ENCODE measurements around the gene MBD5.

MBD5 gene

DNA sequence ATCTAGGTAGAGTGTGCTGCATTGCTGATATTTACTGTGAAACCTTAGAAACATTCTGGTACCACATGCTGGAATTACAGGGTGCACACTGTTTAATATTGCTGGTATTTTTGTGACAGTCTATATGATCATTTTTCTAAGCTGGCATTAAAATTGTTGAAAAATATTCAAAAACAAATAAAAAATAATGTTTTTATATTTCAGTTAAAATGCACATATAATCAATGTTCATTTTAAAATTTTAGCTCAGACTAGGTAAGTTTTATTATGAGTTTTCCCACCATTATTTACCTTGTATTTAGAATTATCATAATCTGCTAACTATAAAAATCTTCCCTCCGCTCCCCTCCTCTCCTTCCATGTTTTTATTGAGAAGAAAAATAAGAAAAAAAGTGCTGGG, 339.8 kb downstream of the MBD5 start:
- Mint-ChIP-seq H3K4me3 (no peak overlapping the region), H3K27ac (no peak overlapping the region), H3K36me3 (peaks cover 29% of the 10 kb centered on the region), H3K4me1 (peaks cover 2% of the 10 kb centered on the region), H3K9me3 (peaks cover 14% of the 10 kb centered on the region), H3K27me3 (no peaks in the 10 kb centered on the region)
- no peak for DNase-seq (ENCODE audit: low spot score in 2 of 2)
- ATAC-seq (ENCODE audit: low read depth) = no peak

DNA sequence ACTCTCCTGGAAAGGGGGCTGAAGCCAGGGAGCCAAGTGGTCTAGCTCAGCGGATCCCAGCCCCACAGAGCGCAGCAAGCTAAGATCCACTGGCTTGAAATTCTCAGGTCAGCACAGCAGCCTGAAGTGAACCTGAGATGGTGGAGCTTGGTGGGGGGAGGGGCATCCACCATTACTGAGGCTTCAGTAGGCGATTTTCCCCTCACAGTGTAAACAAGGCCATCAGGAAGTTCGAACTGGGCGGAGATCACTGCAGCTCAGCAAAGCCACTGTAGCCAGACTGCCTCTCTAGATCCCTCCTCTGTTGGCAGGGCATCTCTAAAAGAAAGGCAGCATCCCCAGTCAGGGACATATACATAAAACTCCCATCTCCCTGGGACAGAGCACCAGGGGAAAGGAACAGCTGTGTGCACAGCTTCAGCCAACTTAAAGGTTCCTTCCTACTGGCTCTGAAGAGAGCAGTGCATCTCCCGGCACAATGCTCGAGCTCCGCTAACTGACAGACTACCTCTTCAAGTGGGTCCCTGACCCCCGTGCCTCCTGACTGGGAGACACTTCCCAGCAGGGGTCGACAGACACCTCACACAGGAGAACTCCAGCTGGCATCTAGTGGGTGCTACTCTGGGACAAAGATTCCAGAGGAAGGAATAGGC, 341.4 kb downstream of the MBD5 start:
- Mint-ChIP-seq H3K4me3 (no peak overlapping the region), H3K27me3 (no peaks in the 10 kb centered on the region), H3K27ac (no peak overlapping the region), H3K4me1 (peaks cover 2% of the 10 kb centered on the region), H3K36me3 (peaks cover 25% of the 10 kb centered on the region), H3K9me3 (peaks cover 12% of the 10 kb centered on the region)
- ATAC-seq (ENCODE audit: low read depth) = no peak
- DNase-seq (ENCODE audit: low spot score in 2 of 2) = no peak

DNA sequence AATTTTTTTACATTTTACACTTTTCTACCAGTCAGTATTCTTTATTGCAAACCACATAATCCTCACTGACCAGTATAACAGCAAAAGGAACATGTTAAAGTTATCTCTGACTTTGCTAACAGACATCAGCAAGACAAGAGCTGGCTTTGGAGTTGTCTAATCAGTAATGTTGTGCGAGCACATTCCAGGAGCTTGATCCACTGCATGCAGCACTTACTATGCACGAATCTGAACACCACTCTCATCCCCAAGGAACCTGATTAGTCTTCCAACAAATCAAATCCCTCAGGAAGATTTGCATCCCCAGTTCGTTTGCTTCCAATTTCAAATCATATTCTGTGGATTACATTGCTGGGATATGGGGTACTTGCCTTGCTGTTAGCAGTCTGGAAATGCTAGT, 354.3 kb downstream of the MBD5 start:
- Mint-ChIP-seq H3K4me1 (peaks cover 2% of the 10 kb centered on the region), H3K9me3 (no peaks in the 10 kb centered on the region), H3K4me3 (no peak overlapping the region), H3K27ac (no peak overlapping the region), H3K27me3 (no peaks in the 10 kb centered on the region), H3K36me3 (peaks cover 4% of the 10 kb centered on the region)
- ATAC-seq (ENCODE audit: low read depth) (no peak), DNase-seq (ENCODE audit: low spot score in 2 of 2) (no peak)

DNA sequence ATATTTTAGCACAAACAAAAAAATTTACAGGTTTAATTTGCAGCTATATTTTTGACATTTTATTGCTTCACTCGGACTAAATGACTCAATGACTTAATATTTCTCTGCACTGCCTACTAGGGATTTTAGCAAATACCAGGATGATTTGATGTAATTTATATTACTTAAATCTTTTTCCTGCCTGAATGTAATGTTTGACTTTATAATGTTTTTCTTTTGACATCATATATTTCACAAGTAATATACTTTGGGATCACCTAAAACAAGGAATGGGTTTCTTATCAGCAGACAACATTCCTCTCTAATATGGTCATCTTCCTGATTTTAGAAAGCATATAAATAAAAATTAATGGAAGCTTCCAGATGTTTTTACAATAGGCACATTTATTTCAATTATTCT, 370.4 kb downstream of the MBD5 start:
- peaks cover 5% of the 10 kb centered on the region for H3K9me3 Mint-ChIP-seq
- no peak overlapping the region for H3K27ac Mint-ChIP-seq
- H3K4me1 Mint-ChIP-seq = peaks cover 5% of the 10 kb centered on the region
- no peak for ATAC-seq (ENCODE audit: low read depth)
- peaks cover 13% of the 10 kb centered on the region for H3K36me3 Mint-ChIP-seq
- no peak for DNase-seq (ENCODE audit: low spot score in 2 of 2)
- H3K27me3 Mint-ChIP-seq = no peaks in the 10 kb centered on the region
- no peak overlapping the region for H3K4me3 Mint-ChIP-seq

DNA sequence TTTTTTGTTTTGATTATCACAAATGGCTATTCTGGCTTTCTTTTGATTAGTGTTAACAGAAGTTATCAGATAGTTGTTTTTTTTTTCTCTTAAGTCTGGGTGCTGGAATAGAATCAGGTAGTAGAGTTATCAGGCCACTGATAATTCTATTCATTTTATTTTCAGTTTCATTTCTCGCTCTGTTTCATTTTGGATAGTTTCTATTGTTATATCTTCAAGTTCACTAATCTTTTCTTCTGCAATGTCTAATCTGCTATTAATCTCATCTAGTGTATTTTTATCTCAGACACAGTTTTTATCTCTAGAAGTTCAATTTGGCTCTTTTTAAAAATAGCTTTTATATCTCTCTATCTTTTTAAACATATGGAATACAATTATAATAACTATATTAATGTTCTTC, 381.9 kb downstream of the MBD5 start:
- Mint-ChIP-seq H3K4me1 (peaks cover 9% of the 10 kb centered on the region), H3K27ac (no peak overlapping the region)
- no peak for ATAC-seq (ENCODE audit: low read depth)

DNA sequence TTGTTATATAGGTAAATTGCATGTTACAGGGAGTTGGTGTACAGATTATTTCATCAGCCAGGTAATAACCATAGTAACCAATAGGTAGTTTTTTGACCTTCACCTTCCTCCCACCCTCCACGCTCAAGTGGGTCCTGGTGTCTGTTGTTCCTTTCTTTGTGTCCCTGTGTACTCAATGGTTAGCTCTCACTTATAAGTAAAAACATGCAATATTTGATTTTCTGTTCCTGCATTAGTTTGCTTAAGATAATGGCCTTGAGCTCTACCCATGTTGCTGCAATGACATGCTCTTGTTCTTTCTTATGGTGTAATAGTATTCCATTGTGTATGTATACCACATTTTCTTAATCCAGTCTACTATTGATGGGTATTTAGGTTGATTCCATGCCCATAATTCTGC, 390.0 kb downstream of the MBD5 start:
- DNase-seq (ENCODE audit: low spot score in 2 of 2) (no peak), ATAC-seq (ENCODE audit: low read depth) (no peak)
- peaks cover 6% of the 10 kb centered on the region for H3K4me1 Mint-ChIP-seq
- peaks cover 16% of the 10 kb centered on the region for H3K9me3 Mint-ChIP-seq
- H3K4me3 Mint-ChIP-seq = no peak overlapping the region
- peaks cover 36% of the 10 kb centered on the region for H3K36me3 Mint-ChIP-seq
- no peaks in the 10 kb centered on the region for H3K27me3 Mint-ChIP-seq
- H3K27ac Mint-ChIP-seq = no peak overlapping the region

More for the DNA sequence above, 381.9 kb downstream of the MBD5 start:
- no peak for DNase-seq (ENCODE audit: low spot score in 2 of 2)
- H3K27me3 Mint-ChIP-seq = no peaks in the 10 kb centered on the region
- H3K4me3 Mint-ChIP-seq = no peak overlapping the region
- peaks cover 5% of the 10 kb centered on the region for H3K9me3 Mint-ChIP-seq
- H3K36me3 Mint-ChIP-seq = peaks cover 25% of the 10 kb centered on the region

DNA sequence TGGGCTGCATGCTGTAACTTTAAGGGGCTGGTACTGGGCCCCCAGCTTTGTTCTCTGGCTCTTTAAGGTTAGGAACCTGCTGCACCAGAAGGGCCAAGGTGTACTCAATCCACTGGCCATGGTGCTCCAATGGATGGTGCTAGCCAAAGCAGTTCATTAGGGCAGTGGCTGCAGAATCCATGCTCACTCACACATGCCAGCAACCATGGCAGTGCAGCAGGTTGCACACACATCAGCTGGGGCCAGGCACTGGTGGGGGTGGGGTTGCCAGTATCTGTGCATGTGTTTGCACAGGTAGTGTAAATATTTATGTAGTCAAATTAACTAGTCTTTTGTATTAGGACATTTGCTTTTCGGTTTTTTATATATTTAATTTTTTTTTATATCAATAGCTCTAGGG, 395.4 kb downstream of the MBD5 start:
- ATAC-seq (ENCODE audit: low read depth) (no peak), DNase-seq (ENCODE audit: low spot score in 2 of 2) (no peak)
- H3K4me3 Mint-ChIP-seq = no peak overlapping the region
- H3K27me3 Mint-ChIP-seq = no peaks in the 10 kb centered on the region
- peaks cover 33% of the 10 kb centered on the region for H3K36me3 Mint-ChIP-seq
- peaks cover 2% of the 10 kb centered on the region for H3K4me1 Mint-ChIP-seq
- H3K27ac Mint-ChIP-seq = no peak overlapping the region
- H3K9me3 Mint-ChIP-seq = peaks cover 18% of the 10 kb centered on the region

DNA sequence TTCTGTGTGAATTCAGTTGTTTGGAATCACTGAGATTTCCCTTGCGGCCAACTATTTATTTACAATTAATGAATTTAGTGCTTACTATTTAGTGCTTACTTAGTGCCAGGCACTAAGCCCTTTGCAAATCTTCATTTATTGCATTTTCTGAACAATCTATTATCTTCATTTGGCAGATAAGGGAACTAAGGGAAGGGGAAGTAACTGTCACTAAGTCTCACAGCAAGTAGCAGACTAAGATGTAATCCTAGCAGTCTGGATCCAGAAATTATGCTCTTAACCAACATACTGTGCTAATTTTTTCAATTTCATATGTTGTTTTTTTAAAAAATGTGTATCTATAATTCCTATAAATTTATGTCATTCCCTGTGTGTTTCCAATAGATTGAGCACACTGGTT, 409.2 kb downstream of the MBD5 start:
- Mint-ChIP-seq H3K27me3 (no peaks in the 10 kb centered on the region), H3K4me1 (peaks cover 7% of the 10 kb centered on the region), H3K9me3 (peaks cover 11% of the 10 kb centered on the region), H3K36me3 (peaks cover 10% of the 10 kb centered on the region), H3K27ac (no peak overlapping the region), H3K4me3 (no peak overlapping the region)
- no peak for ATAC-seq (ENCODE audit: low read depth)
- no peak for DNase-seq (ENCODE audit: low spot score in 2 of 2)

DNA sequence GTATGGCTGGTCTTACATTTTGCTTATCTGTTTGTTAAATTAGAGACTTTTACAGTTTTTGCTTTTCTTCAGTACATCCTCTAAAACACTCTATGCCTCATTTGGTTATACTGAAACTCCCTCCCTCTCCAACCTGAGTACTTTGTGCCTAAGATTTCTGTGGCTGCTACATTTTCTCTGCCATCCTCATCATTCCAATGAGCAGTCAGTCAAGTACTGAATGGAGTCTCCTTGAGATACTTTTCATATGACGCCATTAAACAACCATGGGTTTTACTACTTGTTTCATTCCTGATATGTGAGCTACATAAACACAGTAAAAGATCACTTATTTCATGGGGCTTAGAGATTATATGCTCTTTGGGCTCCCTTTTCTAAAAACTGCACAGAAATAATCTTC, 427.0 kb downstream of the MBD5 start:
- Mint-ChIP-seq H3K36me3 (peaks cover 2% of the 10 kb centered on the region), H3K9me3 (no peaks in the 10 kb centered on the region), H3K4me1 (no peaks in the 10 kb centered on the region), H3K4me3 (no peak overlapping the region), H3K27ac (no peak overlapping the region), H3K27me3 (no peaks in the 10 kb centered on the region)
- DNase-seq (ENCODE audit: low spot score in 2 of 2) (no peak), ATAC-seq (ENCODE audit: low read depth) (no peak)

DNA sequence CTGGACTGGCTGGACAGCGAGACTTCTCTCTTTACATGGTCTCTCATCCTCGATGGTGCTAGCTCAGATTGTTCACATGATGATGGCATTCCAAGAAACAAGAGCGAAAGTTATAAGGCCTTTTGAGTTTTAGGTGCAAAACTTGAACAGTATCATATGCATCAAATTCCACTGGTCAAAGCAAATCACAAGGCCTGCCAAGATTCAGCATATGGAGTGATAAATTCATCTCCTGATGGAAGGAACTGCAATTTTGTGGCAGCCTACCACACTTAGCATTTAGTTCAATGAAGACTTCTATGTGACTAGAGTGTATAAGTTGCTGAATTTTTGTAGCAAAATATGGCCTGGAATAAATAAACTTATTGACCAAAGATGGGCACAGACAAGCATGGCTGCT, 429.6 kb downstream of the MBD5 start:
- ATAC-seq (ENCODE audit: low read depth) = no peak
- no peak for DNase-seq (ENCODE audit: low spot score in 2 of 2)
- no peaks in the 10 kb centered on the region for H3K27me3 Mint-ChIP-seq
- no peaks in the 10 kb centered on the region for H3K4me1 Mint-ChIP-seq
- no peak overlapping the region for H3K4me3 Mint-ChIP-seq
- H3K27ac Mint-ChIP-seq = no peak overlapping the region
- H3K9me3 Mint-ChIP-seq = no peaks in the 10 kb centered on the region
- H3K36me3 Mint-ChIP-seq = peaks cover 2% of the 10 kb centered on the region

DNA sequence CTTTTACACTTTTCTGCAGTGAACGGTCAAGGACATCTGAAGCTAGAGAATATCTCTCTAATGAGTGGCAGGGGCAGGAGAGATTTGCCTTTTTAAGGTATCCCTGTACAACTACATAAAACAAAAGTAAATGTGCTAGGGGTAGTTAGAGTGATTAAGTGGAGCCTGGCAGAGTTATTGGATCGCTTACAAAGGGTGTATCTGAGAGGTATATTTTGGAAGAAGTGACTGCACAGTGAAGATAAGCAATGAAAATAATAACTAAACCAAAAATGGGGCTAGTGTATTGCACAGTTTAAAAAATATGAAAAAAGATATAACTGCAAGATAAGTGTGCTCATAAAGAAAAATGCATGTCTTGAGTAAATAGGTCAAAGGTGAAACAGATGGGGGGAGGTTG, 430.2 kb downstream of the MBD5 start:
- no peaks in the 10 kb centered on the region for H3K27me3 Mint-ChIP-seq
- H3K4me3 Mint-ChIP-seq = no peak overlapping the region
- no peaks in the 10 kb centered on the region for H3K9me3 Mint-ChIP-seq
- H3K27ac Mint-ChIP-seq = no peak overlapping the region
- H3K4me1 Mint-ChIP-seq = no peaks in the 10 kb centered on the region
- H3K36me3 Mint-ChIP-seq = peaks cover 2% of the 10 kb centered on the region
- no peak for DNase-seq (ENCODE audit: low spot score in 2 of 2)
- no peak for ATAC-seq (ENCODE audit: low read depth)

DNA sequence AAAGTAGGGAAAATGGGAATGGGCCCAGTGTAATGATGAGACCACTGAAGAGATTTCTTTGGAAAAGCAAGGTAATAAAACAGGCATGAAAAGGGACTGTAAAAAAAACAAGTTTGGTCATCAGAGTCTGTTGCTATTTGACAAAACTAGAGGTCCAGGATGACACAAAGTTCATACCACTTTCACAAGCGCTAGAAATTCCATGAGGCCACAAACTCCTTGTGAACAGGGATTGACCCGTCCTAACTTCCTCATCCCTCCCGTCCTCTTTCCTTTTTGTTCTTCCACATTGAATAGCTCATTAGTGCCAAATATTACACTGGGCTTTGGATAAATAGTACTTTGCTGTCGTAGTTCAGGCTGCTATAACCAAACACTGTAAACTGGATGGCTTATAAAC, 434.9 kb downstream of the MBD5 start:
- Mint-ChIP-seq H3K36me3 (peaks cover 5% of the 10 kb centered on the region), H3K4me3 (no peak overlapping the region), H3K27ac (no peak overlapping the region), H3K4me1 (no peaks in the 10 kb centered on the region), H3K27me3 (no peaks in the 10 kb centered on the region), H3K9me3 (no peaks in the 10 kb centered on the region)
- DNase-seq (ENCODE audit: low spot score in 2 of 2) (no peak), ATAC-seq (ENCODE audit: low read depth) (no peak)

DNA sequence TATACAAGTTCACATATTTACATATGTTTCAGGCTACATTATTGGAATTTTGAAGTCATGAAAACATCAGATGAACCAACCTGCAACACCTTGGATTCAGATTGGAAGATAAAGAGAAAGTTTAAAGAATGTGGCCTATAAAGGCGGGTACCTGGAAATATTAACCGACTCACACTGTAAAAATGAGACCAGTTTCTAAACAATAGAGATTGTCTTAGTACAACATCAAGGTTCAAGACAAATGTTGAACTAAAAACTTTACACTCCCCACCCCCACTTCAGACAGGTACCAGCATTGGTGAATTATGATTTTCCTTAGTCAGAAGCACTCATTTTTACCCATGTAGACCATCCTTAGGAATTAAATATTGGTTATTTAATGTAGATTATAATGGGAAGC, 437.3 kb downstream of the MBD5 start:
- no peak overlapping the region for H3K4me3 Mint-ChIP-seq
- no peaks in the 10 kb centered on the region for H3K27me3 Mint-ChIP-seq
- H3K4me1 Mint-ChIP-seq = no peaks in the 10 kb centered on the region
- H3K9me3 Mint-ChIP-seq = no peaks in the 10 kb centered on the region
- no peak for ATAC-seq (ENCODE audit: low read depth)
- peaks cover 5% of the 10 kb centered on the region for H3K36me3 Mint-ChIP-seq
- no peak for DNase-seq (ENCODE audit: low spot score in 2 of 2)
- no peak overlapping the region for H3K27ac Mint-ChIP-seq

DNA sequence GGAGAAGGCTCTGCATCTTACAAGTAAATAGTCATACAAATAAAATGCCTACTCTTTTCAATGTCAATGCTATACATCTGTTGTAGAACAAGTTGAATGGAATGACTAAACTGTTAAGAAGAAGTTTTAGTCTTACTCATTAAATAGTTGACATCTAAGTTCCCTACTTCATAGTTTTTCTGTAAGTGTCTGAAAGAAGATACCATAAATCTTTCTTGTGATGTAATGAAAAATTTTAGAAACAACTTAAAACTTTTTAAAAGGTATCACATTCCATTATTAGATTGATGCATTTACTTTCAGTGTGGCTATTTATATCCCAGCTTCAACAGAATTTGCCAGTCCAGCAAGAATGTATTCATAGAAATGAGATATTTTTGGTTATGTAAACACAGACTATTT, 438.5 kb downstream of the MBD5 start:
- H3K36me3 Mint-ChIP-seq = peaks cover 7% of the 10 kb centered on the region
- no peaks in the 10 kb centered on the region for H3K9me3 Mint-ChIP-seq
- H3K27ac Mint-ChIP-seq = no peak overlapping the region
- no peaks in the 10 kb centered on the region for H3K27me3 Mint-ChIP-seq
- DNase-seq (ENCODE audit: low spot score in 2 of 2) (no peak), ATAC-seq (ENCODE audit: low read depth) (no peak)
- H3K4me3 Mint-ChIP-seq = no peak overlapping the region
- H3K4me1 Mint-ChIP-seq = no peaks in the 10 kb centered on the region

DNA sequence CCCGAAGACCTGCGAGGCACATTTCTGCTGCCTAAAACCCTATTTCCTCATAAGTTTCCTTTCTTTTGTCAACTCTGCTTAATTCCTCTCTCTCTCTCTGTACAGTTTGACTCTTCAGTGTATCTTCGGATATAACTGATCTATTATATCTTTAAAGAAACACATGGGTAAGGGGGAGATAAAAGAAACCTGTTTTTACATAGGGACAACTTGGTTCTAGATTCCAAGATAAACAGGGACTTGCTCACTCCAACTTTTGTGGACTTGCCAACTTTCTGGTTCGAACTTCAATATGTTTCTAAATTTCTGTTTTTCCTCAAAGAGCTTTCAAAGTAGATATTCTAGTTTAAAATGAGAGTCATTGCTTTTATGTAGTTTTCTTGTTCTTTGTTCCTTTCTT, 441.0 kb downstream of the MBD5 start:
- no peak for ATAC-seq (ENCODE audit: low read depth)
- Mint-ChIP-seq H3K4me1 (no peaks in the 10 kb centered on the region), H3K9me3 (no peaks in the 10 kb centered on the region), H3K4me3 (no peak overlapping the region), H3K27me3 (no peaks in the 10 kb centered on the region), H3K36me3 (peaks cover 11% of the 10 kb centered on the region), H3K27ac (no peak overlapping the region)
- DNase-seq (ENCODE audit: low spot score in 2 of 2) = no peak
